ENCODE data around the gene LUM. TPM values are rescaled to one million over a fixed set of nuclear protein-coding genes. Genes with fewer than 3 reads are reported as not detected.
"Not testable (repeated sequence)": the region's sequence is repeated elsewhere in the genome, so short reads cannot be mapped to it uniquely, and the experiment has no call there.

Gene LUM
- polyA plus RNA-seq, 3 donors from 2014 or later: not detected

DNA sequence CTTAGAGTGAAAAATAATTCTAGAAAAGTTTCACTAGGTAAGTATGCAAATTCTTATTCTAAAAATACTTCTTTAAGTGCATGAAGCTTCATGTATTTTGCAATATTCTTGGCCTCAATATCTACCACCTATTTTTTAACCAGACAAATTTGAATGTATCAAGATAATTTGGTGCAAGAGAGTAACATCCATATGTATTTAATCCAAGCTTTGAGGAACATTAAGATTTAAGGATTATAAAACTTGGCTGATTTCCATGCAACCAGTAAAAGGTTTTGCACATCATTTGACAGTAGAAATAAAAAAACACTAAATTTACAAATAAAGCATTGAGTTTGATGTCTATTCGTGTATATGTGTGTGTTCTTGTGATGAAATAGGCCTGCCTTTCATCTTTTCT is 7.7 kb downstream of the LUM start:
- Mint-ChIP-seq H3K9me3 (peaks cover 0 to 4% (median 0%) of the 10 kb centered on the region in 6 donors), H3K4me1 (no peaks in the 10 kb centered on the region), H3K36me3 (no peaks in the 10 kb centered on the region), H3K27me3 (ENCODE audit: low read depth in 3 of 3) (peaks cover 0 to 2% (median 0%) of the 10 kb centered on the region in 3 donors), H3K4me3 (no peak overlapping the region), H3K27ac (no peak overlapping the region)
- DNase-seq: no peak

DNA sequence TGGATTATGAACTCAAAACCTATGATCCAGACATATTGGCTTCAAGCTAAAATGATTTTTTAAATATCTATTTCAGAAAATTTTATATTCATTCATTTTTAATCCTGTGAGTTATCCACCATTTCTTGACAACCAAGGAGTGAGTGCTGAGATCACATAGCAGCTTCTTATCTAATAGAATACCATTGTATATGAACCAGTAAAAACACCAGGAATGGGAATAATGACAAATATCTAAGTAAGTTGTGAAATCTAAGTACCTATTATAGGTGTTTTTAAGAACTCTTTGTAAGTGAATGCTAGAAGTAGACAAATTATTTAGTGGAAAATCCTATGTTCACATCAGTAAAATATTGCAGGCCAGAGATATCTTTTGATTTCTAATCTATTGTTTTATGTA is 8.2 kb downstream of the LUM start:
- DNase-seq: no peak
- H3K4me1 Mint-ChIP-seq: no peaks in the 10 kb centered on the region
- no peaks in the 10 kb centered on the region for H3K36me3 Mint-ChIP-seq
- no peak overlapping the region for H3K4me3 Mint-ChIP-seq
- peaks cover 0 to 3% (median 0%) of the 10 kb centered on the region in 6 donors for H3K9me3 Mint-ChIP-seq
- H3K27me3 Mint-ChIP-seq (ENCODE audit: low read depth in 3 of 3): peaks cover 0 to 2% (median 0%) of the 10 kb centered on the region in 3 donors
- no peak overlapping the region for H3K27ac Mint-ChIP-seq

DNA sequence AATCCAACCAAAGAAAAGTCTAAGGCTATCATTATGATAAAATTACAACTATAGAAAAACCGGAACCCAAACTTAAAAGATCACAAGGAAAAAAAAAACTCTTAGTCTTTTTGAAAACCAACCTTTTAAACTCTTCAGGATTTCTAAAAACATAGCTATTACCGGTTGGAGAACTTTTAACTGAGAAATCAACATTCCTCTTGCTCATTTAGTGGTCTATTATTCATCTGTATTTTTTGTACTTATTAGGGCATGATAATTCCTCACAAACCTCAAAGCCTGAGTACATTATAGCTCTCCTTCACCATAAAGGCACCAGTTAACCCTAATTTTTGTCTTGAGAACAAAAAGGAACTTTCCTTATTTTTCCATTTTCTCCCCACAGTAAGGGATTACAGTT is 10.4 kb downstream of the LUM start:
- H3K27me3 Mint-ChIP-seq (ENCODE audit: low read depth in 3 of 3): no peaks in the 10 kb centered on the region
- no peak overlapping the region for H3K27ac Mint-ChIP-seq
- H3K4me3 Mint-ChIP-seq: no peak overlapping the region
- no peak for DNase-seq
- H3K4me1 Mint-ChIP-seq: no peaks in the 10 kb centered on the region
- H3K9me3 Mint-ChIP-seq: no peaks in the 10 kb centered on the region
- no peaks in the 10 kb centered on the region for H3K36me3 Mint-ChIP-seq

DNA sequence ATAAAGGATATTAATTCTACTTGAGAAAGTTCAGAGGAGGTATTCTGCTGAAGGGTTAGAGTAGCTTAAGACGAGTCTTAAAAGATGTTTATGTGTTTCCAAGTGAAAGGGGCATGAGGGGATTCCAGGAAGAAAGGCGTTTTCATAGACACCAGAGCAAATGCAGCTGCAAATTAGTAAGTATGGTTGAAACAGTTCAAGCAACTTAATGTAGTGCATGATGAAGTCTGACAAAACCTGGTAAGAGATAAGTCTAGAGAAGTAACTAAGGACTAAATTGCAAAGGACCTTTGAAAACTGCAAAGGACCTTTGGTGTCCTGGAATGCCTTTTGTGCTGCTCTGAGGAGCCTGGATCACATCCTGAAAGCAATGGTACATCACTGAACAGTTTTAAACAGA is 11.5 kb downstream of the LUM start:
- no peaks in the 10 kb centered on the region for H3K27me3 Mint-ChIP-seq (ENCODE audit: low read depth in 3 of 3)
- H3K36me3 Mint-ChIP-seq: no peaks in the 10 kb centered on the region
- H3K27ac Mint-ChIP-seq: no peak overlapping the region
- H3K4me3 Mint-ChIP-seq: no peak overlapping the region
- DNase-seq: no peak
- no peaks in the 10 kb centered on the region for H3K9me3 Mint-ChIP-seq
- H3K4me1 Mint-ChIP-seq: no peaks in the 10 kb centered on the region

DNA sequence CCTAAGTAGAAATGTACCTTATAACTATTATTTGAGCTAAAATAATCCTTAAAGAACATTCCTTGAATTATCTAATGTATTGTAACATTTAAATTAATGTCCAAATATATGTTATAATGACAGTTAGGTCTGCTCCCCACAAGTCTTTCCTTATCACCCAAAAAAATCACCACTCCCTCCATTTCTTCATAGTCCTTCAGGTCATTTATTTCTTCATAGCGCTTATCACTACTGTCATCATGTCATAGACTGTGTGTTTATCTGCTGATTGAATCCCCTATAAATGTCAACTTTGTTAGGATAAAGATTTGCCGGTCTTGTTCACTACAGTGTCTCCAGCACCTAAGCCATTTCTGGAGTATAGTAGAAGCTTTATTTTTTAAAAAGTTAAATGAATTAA is 12.0 kb downstream of the LUM start:
- peaks cover 0 to 3% (median 0%) of the 10 kb centered on the region in 3 donors for H3K27me3 Mint-ChIP-seq (ENCODE audit: low read depth in 3 of 3)
- no peaks in the 10 kb centered on the region for H3K4me1 Mint-ChIP-seq
- no peak overlapping the region for H3K4me3 Mint-ChIP-seq
- H3K27ac Mint-ChIP-seq: no peak overlapping the region
- no peak for DNase-seq
- no peaks in the 10 kb centered on the region for H3K36me3 Mint-ChIP-seq
- peaks cover 0 to 2% (median 0%) of the 10 kb centered on the region in 6 donors for H3K9me3 Mint-ChIP-seq

DNA sequence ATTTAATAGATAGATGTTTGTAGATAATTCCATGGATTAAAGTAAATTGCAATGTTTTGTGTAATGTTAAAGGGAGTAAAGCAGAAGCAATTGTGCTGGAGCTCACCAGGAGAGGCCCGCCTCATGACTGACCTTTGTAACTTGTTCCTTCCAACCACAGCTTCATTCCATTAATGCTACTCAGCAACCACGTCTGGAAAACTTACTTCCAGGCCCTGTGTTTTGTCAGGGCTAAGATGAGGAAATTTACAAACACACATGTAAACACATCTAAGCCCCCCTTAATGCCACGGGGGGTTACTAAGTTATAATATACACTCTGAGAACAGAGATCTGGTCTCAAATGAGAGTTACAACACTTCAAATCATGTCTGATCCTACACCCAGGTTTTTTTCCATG is 12.4 kb downstream of the LUM start:
- H3K27ac Mint-ChIP-seq: no peak overlapping the region
- DNase-seq: no peak
- H3K27me3 Mint-ChIP-seq (ENCODE audit: low read depth in 3 of 3): peaks cover 0 to 3% (median 0%) of the 10 kb centered on the region in 3 donors
- no peaks in the 10 kb centered on the region for H3K4me1 Mint-ChIP-seq
- H3K9me3 Mint-ChIP-seq: peaks cover 0 to 3% (median 0%) of the 10 kb centered on the region in 6 donors
- H3K36me3 Mint-ChIP-seq: no peaks in the 10 kb centered on the region
- H3K4me3 Mint-ChIP-seq: no peak overlapping the region

DNA sequence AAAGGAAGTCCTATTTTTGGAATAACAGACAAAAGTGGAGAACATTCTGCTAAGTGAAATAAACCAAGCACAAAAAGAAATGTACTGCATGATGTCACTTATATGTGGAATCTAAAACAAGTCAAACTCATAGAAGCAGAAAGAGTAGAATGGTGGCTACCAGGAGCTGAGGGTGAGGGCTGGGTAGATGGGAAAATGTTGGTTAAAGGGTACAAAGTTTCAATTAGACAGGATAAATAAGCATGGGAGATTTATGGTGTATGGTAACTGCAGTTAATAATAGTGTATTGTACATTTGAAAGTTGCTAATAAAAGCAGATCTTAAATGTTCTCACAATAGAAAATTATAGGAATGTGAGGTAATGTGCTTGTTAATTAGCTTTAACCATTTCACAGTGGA is 12.8 kb downstream of the LUM start:
- Mint-ChIP-seq H3K27ac (no peak overlapping the region), H3K4me1 (no peaks in the 10 kb centered on the region), H3K4me3 (no peak overlapping the region), H3K9me3 (peaks cover 0 to 3% (median 0%) of the 10 kb centered on the region in 6 donors), H3K36me3 (no peaks in the 10 kb centered on the region), H3K27me3 (ENCODE audit: low read depth in 3 of 3) (peaks cover 0 to 3% (median 0%) of the 10 kb centered on the region in 3 donors)
- no peak for DNase-seq

DNA sequence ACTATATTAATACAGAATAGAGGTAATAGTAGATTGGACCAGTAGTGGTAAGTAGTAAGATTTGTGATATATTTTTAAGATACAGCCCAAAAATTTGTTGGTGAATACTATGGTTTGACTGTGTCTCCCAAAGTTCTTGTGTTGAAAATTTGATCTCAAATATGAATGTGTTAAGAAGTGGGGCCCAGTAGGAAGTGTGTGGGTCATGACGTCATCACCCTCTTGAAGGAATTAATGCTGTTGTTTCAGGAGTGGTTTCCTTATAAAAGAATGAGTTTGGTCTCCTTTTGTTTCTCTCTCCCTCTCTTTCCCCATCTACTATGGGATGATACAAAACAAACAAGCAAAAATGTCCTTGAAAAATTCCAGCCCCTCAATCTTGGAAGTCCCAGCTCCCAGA is 16.3 kb downstream of the LUM start:
- Mint-ChIP-seq H3K4me3 (no peak overlapping the region), H3K27ac (no peak overlapping the region), H3K4me1 (no peaks in the 10 kb centered on the region), H3K36me3 (no peaks in the 10 kb centered on the region), H3K27me3 (ENCODE audit: low read depth in 3 of 3) (peaks cover 0 to 3% (median 0%) of the 10 kb centered on the region in 3 donors), H3K9me3 (peaks cover 8 to 12% (median 10%) of the 10 kb centered on the region in 6 donors)
- no peak for DNase-seq

DNA sequence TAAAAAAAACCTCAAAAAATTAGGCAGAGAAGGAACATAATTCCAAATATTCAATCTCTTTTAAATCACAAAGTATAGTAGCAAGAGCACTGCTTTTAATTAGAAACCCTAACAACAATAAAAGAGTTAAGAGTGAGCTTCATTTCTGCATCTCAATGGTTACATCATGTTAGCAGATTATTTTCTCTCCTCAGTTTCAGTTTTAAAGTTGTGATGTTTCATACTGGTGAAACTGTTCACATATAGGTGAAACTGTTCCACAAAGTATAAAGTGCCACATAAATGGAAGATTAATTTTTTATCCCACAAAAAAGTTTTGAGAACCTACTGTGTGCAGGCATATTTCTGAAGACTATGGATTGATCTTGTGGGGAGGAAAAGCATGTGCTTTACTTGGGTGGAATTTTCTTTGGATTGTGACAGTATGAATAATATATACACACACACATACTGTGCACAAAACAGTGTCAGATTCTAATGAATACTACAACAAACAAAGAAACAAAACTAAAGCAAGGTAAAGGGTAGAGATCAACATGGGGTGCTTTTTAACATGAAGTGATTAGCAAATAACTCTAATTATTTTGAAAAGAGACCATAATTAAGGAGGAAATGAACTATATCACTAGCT is 17.1 kb downstream of the LUM start:
- H3K4me3 Mint-ChIP-seq: no peak overlapping the region
- peaks cover 0 to 3% (median 0%) of the 10 kb centered on the region in 3 donors for H3K27me3 Mint-ChIP-seq (ENCODE audit: low read depth in 3 of 3)
- H3K9me3 Mint-ChIP-seq: peaks cover 11 to 20% (median 17%) of the 10 kb centered on the region in 6 donors
- H3K4me1 Mint-ChIP-seq: no peaks in the 10 kb centered on the region
- DNase-seq: no peak
- H3K36me3 Mint-ChIP-seq: no peaks in the 10 kb centered on the region
- no peak overlapping the region for H3K27ac Mint-ChIP-seq

DNA sequence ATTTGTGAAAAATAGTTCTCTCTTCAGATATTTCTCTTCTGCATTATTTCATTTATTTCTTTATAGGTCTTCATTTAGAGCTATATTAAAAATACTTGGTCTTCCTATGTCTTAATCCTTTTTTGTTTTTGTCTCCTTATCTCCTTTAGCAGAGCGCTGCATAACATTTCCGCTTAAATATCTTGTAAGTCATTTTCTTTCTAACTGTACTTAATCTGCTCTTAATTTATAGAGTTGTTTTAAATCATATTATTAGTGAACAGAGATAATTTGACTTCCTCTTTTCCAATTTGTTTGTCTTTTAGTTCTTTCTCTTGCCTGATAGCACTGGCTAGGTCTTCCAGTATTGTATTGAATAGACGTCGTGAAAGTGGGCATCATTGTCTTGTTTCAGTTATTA is 18.0 kb downstream of the LUM start:
- H3K4me1 Mint-ChIP-seq: no peaks in the 10 kb centered on the region
- no peak overlapping the region for H3K4me3 Mint-ChIP-seq
- no peak for DNase-seq
- H3K36me3 Mint-ChIP-seq: no peaks in the 10 kb centered on the region
- H3K9me3 Mint-ChIP-seq: peaks cover 11 to 28% (median 20%) of the 10 kb centered on the region in 6 donors
- no peak overlapping the region for H3K27ac Mint-ChIP-seq
- H3K27me3 Mint-ChIP-seq (ENCODE audit: low read depth in 3 of 3): peaks cover 0 to 3% (median 0%) of the 10 kb centered on the region in 3 donors

DNA sequence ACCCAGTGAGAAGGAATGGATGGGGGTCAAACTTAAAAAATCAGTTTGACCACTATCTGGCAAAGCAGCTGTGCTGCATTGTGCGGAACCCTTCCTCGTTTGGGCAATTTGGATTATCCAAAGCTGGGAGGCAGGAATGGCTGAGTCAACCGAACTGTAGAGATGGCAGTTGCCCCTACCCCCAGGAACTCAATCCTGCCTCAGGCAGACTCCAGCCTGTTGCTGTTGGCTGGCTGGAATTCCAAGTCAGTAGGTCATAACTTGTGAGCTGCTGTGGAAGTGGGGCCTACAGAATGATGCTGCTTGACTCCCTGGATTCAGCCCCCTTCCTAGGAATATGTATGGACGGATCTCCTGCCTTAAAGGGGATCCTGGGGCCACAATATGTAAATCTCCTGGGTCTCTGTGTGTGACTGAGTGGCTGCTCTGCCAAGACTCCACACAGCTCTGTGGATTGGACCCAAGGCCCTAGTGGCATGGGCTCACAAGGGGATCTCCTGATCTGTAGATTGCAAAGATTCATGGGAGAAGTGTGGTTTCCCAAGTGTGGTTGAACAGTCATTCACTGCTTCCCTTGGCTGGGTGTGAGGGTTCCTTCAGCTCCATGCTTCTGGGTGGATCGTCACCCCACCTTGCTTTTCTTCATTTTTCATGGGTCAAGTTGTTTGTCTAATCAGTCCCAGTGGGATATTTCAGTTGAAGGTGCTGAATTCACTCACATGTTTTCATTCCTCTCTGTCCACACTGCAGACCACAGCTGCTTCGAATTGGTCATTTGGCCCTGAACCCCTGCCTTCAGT is 19.2 kb downstream of the LUM start:
- no peak for DNase-seq

DNA sequence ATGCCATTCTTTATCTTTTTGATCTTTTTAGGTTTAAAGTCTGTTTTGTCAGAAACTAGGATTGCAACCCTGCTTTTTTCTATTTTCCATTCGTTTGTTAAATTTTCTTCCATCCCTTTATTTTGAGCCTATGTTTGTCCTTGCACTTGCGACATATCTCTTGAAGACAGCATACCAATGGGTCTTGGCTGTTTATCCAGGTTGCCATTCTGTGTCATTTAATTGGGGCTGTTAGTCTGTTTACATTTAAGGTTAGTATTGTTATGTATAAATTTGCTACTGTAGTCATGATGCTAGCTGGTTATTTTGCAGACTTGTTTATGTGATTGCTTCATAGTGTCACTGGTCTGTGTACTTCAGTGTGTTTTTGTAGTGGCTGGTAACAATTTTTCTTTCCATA is 21.3 kb downstream of the LUM start:
- H3K27ac Mint-ChIP-seq; H3K27me3 Mint-ChIP-seq (ENCODE audit: low read depth in 3 of 3); H3K36me3 Mint-ChIP-seq; H3K4me1 Mint-ChIP-seq; H3K4me3 Mint-ChIP-seq; DNase-seq: not testable (repeated sequence)
- H3K9me3 Mint-ChIP-seq: peaks cover 19 to 28% (median 23%) of the 10 kb centered on the region in 6 donors

More for the DNA sequence above, 19.2 kb downstream of the LUM start:
- Mint-ChIP-seq H3K9me3 (peaks cover 16 to 28% (median 23%) of the 10 kb centered on the region in 6 donors), H3K27ac (no peak overlapping the region), H3K4me3 (no peak overlapping the region), H3K27me3 (ENCODE audit: low read depth in 3 of 3) (peaks cover 0 to 3% (median 0%) of the 10 kb centered on the region in 3 donors), H3K36me3 (no peaks in the 10 kb centered on the region), H3K4me1 (no peaks in the 10 kb centered on the region)

DNA sequence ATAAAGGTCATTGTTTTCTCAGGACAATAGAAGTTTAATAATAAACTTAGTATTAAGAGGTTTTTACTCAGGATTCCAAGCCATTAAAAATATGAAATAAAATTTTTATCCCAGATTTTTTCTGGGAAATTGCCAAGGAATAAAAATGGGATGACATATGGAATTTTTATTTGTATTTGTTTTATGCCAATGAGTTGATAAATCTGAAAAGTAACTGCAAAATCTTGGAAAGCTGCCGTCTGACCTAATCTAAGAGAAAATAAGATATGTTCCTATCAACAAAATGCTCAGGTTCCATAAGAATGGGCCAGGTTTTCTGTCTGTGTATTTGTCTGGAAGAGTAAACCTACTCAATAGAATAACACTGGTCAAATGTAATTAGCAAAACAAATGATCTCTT is 31.3 kb downstream of the LUM start:
- peaks cover 0 to 3% (median 1%) of the 10 kb centered on the region in 3 donors for H3K27me3 Mint-ChIP-seq (ENCODE audit: low read depth in 3 of 3)
- H3K36me3 Mint-ChIP-seq: no peaks in the 10 kb centered on the region
- H3K4me1 Mint-ChIP-seq: no peaks in the 10 kb centered on the region
- peaks cover 0 to 6% (median 0%) of the 10 kb centered on the region in 6 donors for H3K9me3 Mint-ChIP-seq
- H3K27ac Mint-ChIP-seq: no peak overlapping the region
- no peak overlapping the region for H3K4me3 Mint-ChIP-seq
- no peak for DNase-seq

DNA sequence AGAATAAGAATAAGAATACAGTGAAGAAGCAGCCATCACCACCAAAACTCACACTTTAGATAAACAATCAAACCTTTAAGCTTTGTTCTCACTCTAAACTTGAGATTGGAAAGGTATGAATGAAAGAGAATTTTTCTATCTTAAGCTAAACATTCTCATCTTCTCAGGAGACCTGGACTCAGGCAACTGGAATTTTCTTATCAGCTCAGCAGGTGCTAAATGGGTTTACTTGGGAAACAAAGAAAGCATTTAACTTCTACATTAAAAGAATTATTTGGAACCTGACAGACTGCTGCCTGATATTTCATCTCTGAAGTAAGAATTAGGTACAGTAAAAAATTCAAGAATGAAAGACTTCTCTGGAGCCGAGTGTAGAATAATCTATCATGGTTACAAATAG is 32.8 kb downstream of the LUM start:
- peaks cover 0 to 4% (median 0%) of the 10 kb centered on the region in 6 donors for H3K9me3 Mint-ChIP-seq
- H3K27me3 Mint-ChIP-seq (ENCODE audit: low read depth in 3 of 3): peaks cover 0 to 4% (median 3%) of the 10 kb centered on the region in 3 donors
- H3K27ac Mint-ChIP-seq: no peak overlapping the region
- no peaks in the 10 kb centered on the region for H3K4me1 Mint-ChIP-seq
- no peak overlapping the region for H3K4me3 Mint-ChIP-seq
- no peak for DNase-seq
- H3K36me3 Mint-ChIP-seq: no peaks in the 10 kb centered on the region

Data from immature natural killer cell (primary cell).